ENCODE results near the gene TRIM17.

Gene TRIM17

DNA sequence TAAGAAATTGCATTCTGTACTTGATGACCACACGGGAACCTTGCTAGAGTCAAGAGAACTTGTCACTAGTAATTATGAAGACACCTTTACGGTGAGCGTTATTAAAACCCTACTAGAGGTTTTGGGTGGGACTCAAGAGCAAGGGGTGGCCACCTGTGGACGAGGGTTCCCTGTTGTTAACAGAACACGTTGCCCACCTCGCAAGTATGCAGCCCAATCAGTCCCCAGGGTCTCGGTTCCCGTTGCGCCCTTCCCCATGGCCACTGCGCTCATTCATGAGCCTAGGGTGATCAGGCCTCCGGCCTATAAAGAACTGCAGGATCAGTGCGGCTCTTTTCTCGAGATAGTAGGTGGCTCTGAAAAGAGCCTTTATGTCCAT lies 40.3 kb upstream of the TRIM17 start:
- H3K27ac ChIP-seq (ENCODE audit: low read depth, low read length) = peak overlapping the region; percentile 84
- H3K4me1 ChIP-seq (ENCODE audit: control insufficient read depth, low read depth, low read length) = peaks cover 3% of the 10 kb centered on the region
- H3K4me3 ChIP-seq (ENCODE audit: low read length) = peak overlapping the region; percentile 73
- H3K4ac ChIP-seq (ENCODE audit: low read depth, low read length) = no peak overlapping the region
- H2BK15ac ChIP-seq (replicated peaks; ENCODE audit: low read depth) = no peak overlapping the region
- no peaks in the 10 kb centered on the region for H3K27me3 ChIP-seq (ENCODE audit: insufficient read depth, low read length, poor library complexity)
- H3K4me2 ChIP-seq (ENCODE audit: low read length) = peak overlapping the region; percentile 78
- no peaks in the 10 kb centered on the region for H3K79me2 ChIP-seq (ENCODE audit: control insufficient read depth, insufficient read depth, low read length)
- H3K18ac ChIP-seq (ENCODE audit: low read length) = peak overlapping the region; percentile 0
- no peak overlapping the region for H4K5ac ChIP-seq (ENCODE audit: low read length)
- H2BK120ac ChIP-seq (ENCODE audit: low read depth, low read length) = no peak overlapping the region
- no peak overlapping the region for H2BK5ac ChIP-seq (ENCODE audit: low read length)
- DNase-seq = no peak
- no CpG with 5 or more reads among the region's 13 CpGs for WGBS (ENCODE audit: extremely low coverage, insufficient coverage, low lambda C conversion rate)
- H3K79me1 ChIP-seq (ENCODE audit: low read length) = peaks cover 1% of the 10 kb centered on the region
- no peaks in the 10 kb centered on the region for H3K36me3 ChIP-seq (ENCODE audit: control insufficient read depth, insufficient read depth, low read length)
- H2AK5ac ChIP-seq (ENCODE audit: low read length) = no peak overlapping the region
- peak overlapping the region; percentile 86 for H3K9ac ChIP-seq (ENCODE audit: low read length)
- H4K8ac ChIP-seq (ENCODE audit: low read depth, low read length) = no peak overlapping the region
- H3K56ac ChIP-seq (ENCODE audit: low read length) = peak overlapping the region; percentile 89
- H3K23ac ChIP-seq (ENCODE audit: low read length) = no peak overlapping the region

DNA sequence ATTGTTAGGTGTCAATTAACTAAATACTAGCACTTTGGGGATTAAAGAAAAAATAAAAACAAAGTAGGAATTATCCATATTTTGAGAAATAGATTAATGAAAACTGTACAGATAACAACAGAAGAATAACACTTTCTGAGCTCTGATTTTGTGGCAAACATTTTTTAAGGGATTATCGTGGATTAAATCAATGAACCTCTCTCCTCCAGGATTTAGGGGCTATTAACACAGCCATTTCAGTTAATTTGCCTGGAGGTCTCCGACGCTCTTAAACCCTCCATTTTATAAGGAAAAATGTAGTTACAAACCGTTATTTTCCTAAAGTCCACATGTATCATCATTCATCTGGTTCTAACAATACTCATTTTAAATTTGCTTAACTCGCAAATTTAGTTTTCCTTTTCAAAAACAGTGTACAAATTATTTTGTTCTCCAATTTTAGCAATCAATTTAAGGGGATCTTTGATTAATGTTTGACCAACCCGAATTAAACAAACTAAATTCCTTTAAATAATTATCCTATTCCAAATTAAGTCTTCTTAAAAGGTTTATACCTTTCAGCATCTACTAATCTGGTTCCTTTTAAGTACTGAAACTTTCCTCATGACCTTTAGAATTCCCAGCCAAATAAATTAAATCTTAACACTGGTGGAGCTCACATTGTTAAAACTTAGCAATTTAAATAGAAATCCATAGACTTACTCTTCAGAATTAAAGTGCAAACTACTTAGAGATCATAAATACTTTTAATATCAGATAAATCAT lies 39.8 kb upstream of the TRIM17 start:
- Histone ChIP-seq H2BK5ac (ENCODE audit: low read length) (no peak overlapping the region), H3K79me1 (ENCODE audit: low read length) (peaks cover 1% of the 10 kb centered on the region), H2BK15ac (replicated peaks; ENCODE audit: low read depth) (no peak overlapping the region), H3K18ac (ENCODE audit: low read length) (no peak overlapping the region), H3K4me3 (ENCODE audit: low read length) (no peak overlapping the region), H3K79me2 (ENCODE audit: control insufficient read depth, insufficient read depth, low read length) (no peaks in the 10 kb centered on the region), H3K4me1 (ENCODE audit: control insufficient read depth, low read depth, low read length) (peaks cover 3% of the 10 kb centered on the region), H4K8ac (ENCODE audit: low read depth, low read length) (no peak overlapping the region), H3K36me3 (ENCODE audit: control insufficient read depth, insufficient read depth, low read length) (no peaks in the 10 kb centered on the region), H3K27me3 (ENCODE audit: insufficient read depth, low read length, poor library complexity) (no peaks in the 10 kb centered on the region), H3K27ac (ENCODE audit: low read depth, low read length) (no peak overlapping the region), H2BK120ac (ENCODE audit: low read depth, low read length) (no peak overlapping the region), H3K56ac (ENCODE audit: low read length) (no peak overlapping the region), H3K4me2 (ENCODE audit: low read length) (no peak overlapping the region), H4K5ac (ENCODE audit: low read length) (no peak overlapping the region), H3K23ac (ENCODE audit: low read length) (no peak overlapping the region), H3K9ac (ENCODE audit: low read length) (peak overlapping the region; percentile 86), H2AK5ac (ENCODE audit: low read length) (no peak overlapping the region), H3K4ac (ENCODE audit: low read depth, low read length) (no peak overlapping the region)
- 100% methylated on average over 1 of the region's 6 CpGs for WGBS (ENCODE audit: extremely low coverage, insufficient coverage, low lambda C conversion rate)
- DNase-seq = no peak

DNA sequence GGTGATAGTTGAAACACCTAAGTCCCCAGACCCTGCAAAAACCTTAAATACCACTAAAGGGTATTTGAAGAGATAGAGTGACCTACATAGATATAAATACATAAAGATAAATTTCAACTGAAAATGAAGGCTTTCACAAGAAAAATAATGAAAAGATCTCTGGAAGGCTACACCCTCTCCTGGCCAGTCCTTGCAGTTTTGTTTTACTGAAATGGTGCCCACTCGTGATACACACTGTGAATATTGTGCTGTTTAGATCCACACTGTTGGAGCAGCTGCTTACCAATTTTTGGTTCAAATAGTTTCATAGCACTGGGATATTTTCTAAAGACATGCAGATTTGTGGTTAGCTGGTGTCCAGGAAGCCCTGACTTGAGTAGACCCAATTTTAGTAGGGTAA lies 39.1 kb upstream of the TRIM17 start:
- H2AK5ac ChIP-seq (ENCODE audit: low read length) = no peak overlapping the region
- no peaks in the 10 kb centered on the region for H3K79me2 ChIP-seq (ENCODE audit: control insufficient read depth, insufficient read depth, low read length)
- H2BK120ac ChIP-seq (ENCODE audit: low read depth, low read length) = no peak overlapping the region
- H3K4ac ChIP-seq (ENCODE audit: low read depth, low read length) = no peak overlapping the region
- no peak overlapping the region for H3K4me2 ChIP-seq (ENCODE audit: low read length)
- no peak overlapping the region for H3K27ac ChIP-seq (ENCODE audit: low read depth, low read length)
- H2BK15ac ChIP-seq (replicated peaks; ENCODE audit: low read depth) = no peak overlapping the region
- H3K9ac ChIP-seq (ENCODE audit: low read length) = peak overlapping the region; percentile 50
- WGBS (ENCODE audit: extremely low coverage, insufficient coverage, low lambda C conversion rate) = no CpG with 5 or more reads among the region's 1 CpG
- H4K5ac ChIP-seq (ENCODE audit: low read length) = no peak overlapping the region
- no peak overlapping the region for H2BK5ac ChIP-seq (ENCODE audit: low read length)
- no peaks in the 10 kb centered on the region for H3K36me3 ChIP-seq (ENCODE audit: control insufficient read depth, insufficient read depth, low read length)
- H3K56ac ChIP-seq (ENCODE audit: low read length) = peak overlapping the region; percentile 62
- H3K23ac ChIP-seq (ENCODE audit: low read length) = no peak overlapping the region
- no peaks in the 10 kb centered on the region for H3K27me3 ChIP-seq (ENCODE audit: insufficient read depth, low read length, poor library complexity)
- H3K79me1 ChIP-seq (ENCODE audit: low read length) = peaks cover 1% of the 10 kb centered on the region
- no peak overlapping the region for H3K18ac ChIP-seq (ENCODE audit: low read length)
- peaks cover 3% of the 10 kb centered on the region for H3K4me1 ChIP-seq (ENCODE audit: control insufficient read depth, low read depth, low read length)
- H3K4me3 ChIP-seq (ENCODE audit: low read length) = no peak overlapping the region
- no peak overlapping the region for H4K8ac ChIP-seq (ENCODE audit: low read depth, low read length)
- no peak for DNase-seq

DNA sequence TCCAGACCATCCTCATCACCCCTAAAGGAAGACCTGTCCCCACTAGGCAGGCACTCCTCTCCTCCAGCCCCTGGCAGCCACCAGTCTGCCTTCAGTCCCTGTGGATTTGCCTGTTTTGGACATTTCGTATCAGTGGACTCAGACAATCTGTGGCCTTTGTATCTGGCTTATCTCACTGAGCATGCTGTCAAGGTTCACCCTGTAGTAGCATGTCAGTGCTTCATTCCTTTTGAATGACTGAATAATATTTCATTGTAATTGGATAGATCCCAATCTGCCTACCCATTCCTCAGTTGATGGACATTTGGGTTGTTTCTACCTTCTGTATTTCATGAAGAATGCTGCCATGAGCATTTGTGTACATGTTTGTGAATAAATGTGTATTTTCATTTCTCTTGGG lies 37.6 kb upstream of the TRIM17 start:
- WGBS (ENCODE audit: extremely low coverage, insufficient coverage, low lambda C conversion rate) = no CpG with 5 or more reads among the region's 1 CpG
- H2BK15ac ChIP-seq (replicated peaks; ENCODE audit: low read depth) = no peak overlapping the region
- no peak overlapping the region for H3K9ac ChIP-seq (ENCODE audit: low read length)
- peaks cover 1% of the 10 kb centered on the region for H3K79me1 ChIP-seq (ENCODE audit: low read length)
- no peak overlapping the region for H3K56ac ChIP-seq (ENCODE audit: low read length)
- no peak overlapping the region for H4K8ac ChIP-seq (ENCODE audit: low read depth, low read length)
- H3K79me2 ChIP-seq (ENCODE audit: control insufficient read depth, insufficient read depth, low read length) = no peaks in the 10 kb centered on the region
- no peak overlapping the region for H3K18ac ChIP-seq (ENCODE audit: low read length)
- H3K27me3 ChIP-seq (ENCODE audit: insufficient read depth, low read length, poor library complexity) = no peaks in the 10 kb centered on the region
- no peak overlapping the region for H2AK5ac ChIP-seq (ENCODE audit: low read length)
- H3K23ac ChIP-seq (ENCODE audit: low read length) = no peak overlapping the region
- H3K4me2 ChIP-seq (ENCODE audit: low read length) = no peak overlapping the region
- H3K36me3 ChIP-seq (ENCODE audit: control insufficient read depth, insufficient read depth, low read length) = no peaks in the 10 kb centered on the region
- DNase-seq = no peak
- no peak overlapping the region for H2BK5ac ChIP-seq (ENCODE audit: low read length)
- no peak overlapping the region for H3K4ac ChIP-seq (ENCODE audit: low read depth, low read length)
- peaks cover 2% of the 10 kb centered on the region for H3K4me1 ChIP-seq (ENCODE audit: control insufficient read depth, low read depth, low read length)
- no peak overlapping the region for H3K4me3 ChIP-seq (ENCODE audit: low read length)
- no peak overlapping the region for H4K5ac ChIP-seq (ENCODE audit: low read length)
- H3K27ac ChIP-seq (ENCODE audit: low read depth, low read length) = no peak overlapping the region
- H2BK120ac ChIP-seq (ENCODE audit: low read depth, low read length) = no peak overlapping the region

DNA sequence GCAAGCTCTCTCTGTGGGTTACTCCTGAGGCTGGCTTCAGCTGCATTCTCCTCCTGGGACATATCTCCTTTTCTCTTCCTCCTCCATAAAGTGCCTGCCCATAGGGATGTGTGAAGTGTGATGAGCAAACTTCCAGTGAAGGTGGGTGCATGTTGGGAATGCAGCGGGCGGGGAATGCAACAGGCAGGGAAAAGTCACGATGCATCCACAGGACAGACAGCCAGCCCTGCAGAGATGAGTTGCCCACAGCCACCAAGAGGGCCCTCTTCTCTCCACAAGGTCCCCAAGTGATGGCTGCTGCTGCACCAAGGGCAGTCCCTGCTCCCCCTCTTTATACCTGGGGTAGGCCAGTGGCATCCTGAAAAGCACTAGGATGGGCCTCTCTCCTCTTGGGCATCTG lies 37.0 kb upstream of the TRIM17 start:
- no CpG with 5 or more reads among the region's 3 CpGs for WGBS (ENCODE audit: extremely low coverage, insufficient coverage, low lambda C conversion rate)
- H2BK5ac ChIP-seq (ENCODE audit: low read length) = no peak overlapping the region
- H3K18ac ChIP-seq (ENCODE audit: low read length) = no peak overlapping the region
- no peak overlapping the region for H3K4me3 ChIP-seq (ENCODE audit: low read length)
- H3K4ac ChIP-seq (ENCODE audit: low read depth, low read length) = no peak overlapping the region
- H3K4me2 ChIP-seq (ENCODE audit: low read length) = no peak overlapping the region
- H3K23ac ChIP-seq (ENCODE audit: low read length) = no peak overlapping the region
- H3K79me1 ChIP-seq (ENCODE audit: low read length) = peaks cover 1% of the 10 kb centered on the region
- H3K4me1 ChIP-seq (ENCODE audit: control insufficient read depth, low read depth, low read length) = peaks cover 2% of the 10 kb centered on the region
- H2BK15ac ChIP-seq (replicated peaks; ENCODE audit: low read depth) = no peak overlapping the region
- H2BK120ac ChIP-seq (ENCODE audit: low read depth, low read length) = no peak overlapping the region
- no peak overlapping the region for H4K8ac ChIP-seq (ENCODE audit: low read depth, low read length)
- DNase-seq = no peak
- no peak overlapping the region for H4K5ac ChIP-seq (ENCODE audit: low read length)
- H3K27me3 ChIP-seq (ENCODE audit: insufficient read depth, low read length, poor library complexity) = no peaks in the 10 kb centered on the region
- no peak overlapping the region for H2AK5ac ChIP-seq (ENCODE audit: low read length)
- no peaks in the 10 kb centered on the region for H3K36me3 ChIP-seq (ENCODE audit: control insufficient read depth, insufficient read depth, low read length)
- no peak overlapping the region for H3K56ac ChIP-seq (ENCODE audit: low read length)
- H3K27ac ChIP-seq (ENCODE audit: low read depth, low read length) = no peak overlapping the region
- H3K9ac ChIP-seq (ENCODE audit: low read length) = no peak overlapping the region
- no peaks in the 10 kb centered on the region for H3K79me2 ChIP-seq (ENCODE audit: control insufficient read depth, insufficient read depth, low read length)

DNA sequence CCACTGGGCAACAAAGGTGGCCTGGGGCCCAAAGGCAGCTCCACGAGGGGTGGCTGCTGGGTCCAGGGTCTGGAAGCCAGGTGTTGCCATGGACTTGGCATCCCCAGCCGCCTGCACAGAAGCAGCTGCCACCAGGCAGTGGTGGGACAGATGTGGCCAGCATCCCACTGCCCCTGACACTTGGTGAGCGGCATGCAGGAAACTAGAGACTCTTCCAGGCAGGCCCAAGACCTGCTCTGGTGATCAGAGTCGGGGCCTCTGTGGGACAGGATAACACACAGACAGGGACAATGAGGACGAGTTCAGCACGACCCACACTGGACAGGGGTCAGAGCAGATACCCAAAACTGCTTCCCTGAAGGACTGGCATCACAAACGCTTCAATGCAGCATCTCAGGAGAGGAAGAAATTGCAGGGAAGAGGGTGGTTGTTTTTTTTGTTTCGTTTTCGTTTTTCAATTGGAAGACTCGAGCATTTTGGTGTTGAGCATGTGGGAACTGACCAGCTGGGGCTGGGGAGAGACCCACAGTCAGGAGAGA lies 36.4 kb upstream of the TRIM17 start:
- no peak overlapping the region for H3K23ac ChIP-seq (ENCODE audit: low read length)
- no peak overlapping the region for H3K18ac ChIP-seq (ENCODE audit: low read length)
- no peak for DNase-seq
- H3K79me1 ChIP-seq (ENCODE audit: low read length) = peaks cover 1% of the 10 kb centered on the region
- H2AK5ac ChIP-seq (ENCODE audit: low read length) = no peak overlapping the region
- H3K27me3 ChIP-seq (ENCODE audit: insufficient read depth, low read length, poor library complexity) = no peaks in the 10 kb centered on the region
- H3K79me2 ChIP-seq (ENCODE audit: control insufficient read depth, insufficient read depth, low read length) = no peaks in the 10 kb centered on the region
- no peak overlapping the region for H3K4ac ChIP-seq (ENCODE audit: low read depth, low read length)
- no peak overlapping the region for H3K4me3 ChIP-seq (ENCODE audit: low read length)
- H4K5ac ChIP-seq (ENCODE audit: low read length) = no peak overlapping the region
- H2BK5ac ChIP-seq (ENCODE audit: low read length) = no peak overlapping the region
- H3K56ac ChIP-seq (ENCODE audit: low read length) = no peak overlapping the region
- H2BK120ac ChIP-seq (ENCODE audit: low read depth, low read length) = no peak overlapping the region
- no peak overlapping the region for H3K27ac ChIP-seq (ENCODE audit: low read depth, low read length)
- no CpG with 5 or more reads among the region's 10 CpGs for WGBS (ENCODE audit: extremely low coverage, insufficient coverage, low lambda C conversion rate)
- H3K9ac ChIP-seq (ENCODE audit: low read length) = no peak overlapping the region
- H3K4me1 ChIP-seq (ENCODE audit: control insufficient read depth, low read depth, low read length) = peaks cover 2% of the 10 kb centered on the region
- no peak overlapping the region for H4K8ac ChIP-seq (ENCODE audit: low read depth, low read length)
- no peak overlapping the region for H3K4me2 ChIP-seq (ENCODE audit: low read length)
- H3K36me3 ChIP-seq (ENCODE audit: control insufficient read depth, insufficient read depth, low read length) = no peaks in the 10 kb centered on the region
- no peak overlapping the region for H2BK15ac ChIP-seq (replicated peaks; ENCODE audit: low read depth)

Measured in mesendoderm (in vitro differentiated cells).